Superior temporal gyrus (tissue), 1 donor: ENCODE measurements around the gene ZNF862.
"Not testable (repeated sequence)": the region's sequence is repeated elsewhere in the genome, so short reads cannot be mapped to it uniquely, and the experiment has no call there.

Experiments
- DNase-seq: peaks from one replicate; pipeline ENCODE4 v3.0.0-alpha.2; 2016; ENCODE audit errors: extremely low spot score

Gene ZNF862

GRCh38 chr7:149880638-149881311 lies 42.6 kb downstream of the ZNF862 start:
- peak; percentile 81 for DNase-seq

- no peak for DNase-seq
Measured at GRCh38 chr7:149881328-149882247, 43.4 kb downstream of the ZNF862 start.

- peak; percentile 84 for DNase-seq
Measured at GRCh38 chr7:149882248-149883047, 44.3 kb downstream of the ZNF862 start.

- DNase-seq, result no peak
Measured at GRCh38 chr7:149883048-149883438, 44.9 kb downstream of the ZNF862 start.

DNA sequence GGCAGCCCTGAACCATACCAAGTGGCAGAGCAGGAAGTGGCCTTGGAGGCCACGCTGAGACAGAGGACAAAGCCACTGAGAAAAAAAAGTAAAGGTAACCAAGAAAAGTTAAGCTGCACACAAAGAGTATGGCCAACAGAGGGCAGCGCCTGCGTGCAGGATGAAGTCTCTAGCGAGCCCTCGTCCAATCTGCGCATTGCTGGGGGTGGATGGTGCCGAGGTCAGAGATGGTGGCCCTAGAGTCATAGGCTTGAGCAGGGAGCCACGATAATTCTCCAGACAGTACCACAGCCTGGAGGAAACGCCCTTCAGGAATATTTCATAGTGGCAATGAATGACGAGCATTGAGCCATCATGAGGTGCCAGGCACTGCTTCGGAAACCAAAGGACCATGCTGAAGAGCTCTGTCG lies 45.3 kb downstream of the ZNF862 start:
- peak; percentile 91 for DNase-seq

- peak; percentile 22 for DNase-seq
Measured at GRCh38 chr7:149884016-149884415, 45.8 kb downstream of the ZNF862 start.

GRCh38 chr7:149884541-149884940 lies 46.4 kb downstream of the ZNF862 start:
- DNase-seq, result no peak

DNA sequence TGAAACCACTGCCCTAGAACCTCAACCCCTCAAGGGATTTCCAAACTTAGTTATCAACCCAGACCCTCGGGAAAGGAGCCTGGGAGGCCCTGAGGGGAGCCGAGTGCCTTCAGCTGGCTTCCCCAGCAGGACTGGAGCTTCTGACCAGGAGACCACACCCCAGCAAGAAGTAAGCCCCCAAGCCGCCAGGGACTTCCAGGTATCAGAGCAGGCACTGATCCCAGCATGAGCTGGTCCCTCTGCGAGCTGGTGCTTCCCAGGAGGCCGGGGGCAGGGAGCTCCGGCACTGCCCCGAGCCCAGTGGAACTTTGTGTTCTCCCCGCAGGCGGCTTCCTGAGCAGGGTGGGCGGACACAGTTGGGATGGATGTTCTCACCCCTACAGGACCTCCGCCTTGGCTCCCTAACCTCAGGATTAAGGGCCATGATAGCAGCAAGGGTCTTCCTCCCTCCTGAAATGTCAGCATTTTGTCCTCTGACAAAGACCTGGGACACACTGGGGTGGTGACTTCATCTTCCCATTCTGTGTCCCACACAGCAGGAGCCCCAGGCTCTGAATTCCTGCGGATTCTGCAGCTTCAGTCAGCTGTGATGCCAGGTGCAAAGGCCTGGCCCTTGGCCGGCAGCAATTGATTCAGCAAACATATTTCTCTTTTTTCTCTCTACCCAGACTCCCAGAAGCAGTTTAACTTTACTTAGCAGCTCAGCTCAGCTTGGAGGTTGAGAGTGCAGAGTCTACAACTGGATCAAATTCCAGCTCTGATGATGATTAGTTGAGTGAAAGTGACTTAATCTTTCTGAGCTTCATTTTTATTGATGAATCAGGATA lies 47.2 kb downstream of the ZNF862 start:
- no peak for DNase-seq

- DNase-seq, result no peak
Measured at GRCh38 chr7:149886018-149886415, 47.8 kb downstream of the ZNF862 start.

DNA sequence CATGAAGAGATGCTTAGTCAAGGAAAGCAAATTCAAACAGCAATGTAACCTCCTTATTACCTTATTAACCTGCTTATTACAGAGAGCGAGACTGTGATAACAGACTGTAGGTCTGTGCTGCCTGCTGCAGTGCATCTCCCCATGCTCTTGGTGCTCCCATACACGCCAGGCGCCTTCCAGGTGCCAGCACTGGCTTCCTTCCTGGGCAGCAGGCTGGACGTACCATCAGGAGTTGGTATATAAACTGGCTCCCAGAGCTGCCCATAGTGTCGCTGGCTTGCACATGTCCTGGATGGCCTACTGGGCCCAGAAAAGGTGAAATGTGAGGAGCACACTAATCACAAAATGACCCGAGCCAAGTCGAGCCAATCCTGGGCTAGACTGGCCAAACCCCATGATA lies 49.1 kb downstream of the ZNF862 start:
- no peak for DNase-seq

DNA sequence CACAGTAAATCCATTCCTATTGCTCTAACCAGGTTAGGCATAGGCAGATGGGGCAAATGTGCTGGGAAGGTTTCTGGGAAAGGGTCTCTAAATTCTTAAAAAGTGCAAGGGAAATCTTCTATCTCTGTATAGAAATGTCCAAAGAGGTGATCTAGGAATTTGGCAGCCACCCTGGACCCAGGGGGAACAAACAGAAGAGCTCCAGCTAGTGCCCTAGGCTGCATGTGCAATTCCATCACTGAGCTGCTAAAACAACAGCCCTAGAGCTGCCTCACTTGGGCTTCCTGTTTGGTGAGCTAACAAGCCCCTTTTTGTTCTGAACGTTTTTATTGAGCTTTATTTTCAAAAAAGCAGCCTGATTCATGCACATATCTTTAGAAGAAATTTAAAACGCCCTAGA lies 52.5 kb downstream of the ZNF862 start:
- DNase-seq, result not testable (repeated sequence)

- DNase-seq, result not testable (repeated sequence)
Measured at GRCh38 chr7:149894957-149895356, 56.8 kb downstream of the ZNF862 start.

GRCh38 chr7:149907776-149908376 lies 69.7 kb downstream of the ZNF862 start:
- not testable (repeated sequence) for DNase-seq

- DNase-seq, result not testable (repeated sequence)
Measured at GRCh38 chr7:149910219-149910618, 72.0 kb downstream of the ZNF862 start.

DNA sequence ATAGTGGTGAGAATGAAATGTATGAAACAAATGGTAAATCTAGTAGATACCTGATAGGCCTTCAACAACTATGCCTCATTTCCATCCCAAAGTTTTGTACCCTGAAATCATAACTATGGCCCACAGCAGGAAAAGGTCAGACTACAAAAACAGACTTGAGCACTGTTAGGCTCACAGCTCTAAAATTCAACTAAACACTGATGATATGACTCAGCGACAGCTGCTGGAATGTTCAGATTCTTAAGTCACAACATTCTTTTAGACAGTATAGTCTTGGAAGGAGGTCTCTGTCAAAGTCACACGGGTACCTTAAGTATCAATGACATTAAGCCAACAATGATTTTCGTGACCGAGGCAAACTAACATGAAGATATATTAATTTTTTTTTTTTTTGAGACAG lies 74.0 kb downstream of the ZNF862 start:
- not testable (repeated sequence) for DNase-seq
